Stimulated activated CD4-positive, alpha-beta T cell treated with anti-CD3 and anti-CD28 coated beads, Interleukin-4, amount 100 ng/mL, for 4 hours (primary cell): Measurements from ENCODE around the gene DCAF6.
"Not testable (repeated sequence)": the region's sequence is repeated elsewhere in the genome, so short reads cannot be mapped to it uniquely, and the experiment has no call there.

Experiments used
- DNase-seq, 2 experiments: peaks; one replicate each; pipeline ENCODE4 v3.0.0-alpha.2; 2020

Gene DCAF6

GRCh38 chr1:167936068-167936929 lies at the start of gene DCAF6:
DCAF6 (plus strand) TSS chr1:167936683; CDS start chr1:167936912, 229 bp downstream.
- DNase-seq = peak; percentile 93 to 98

- DNase-seq = not testable (repeated sequence)
Measured at GRCh38 chr1:167887187-167887586, 49.3 kb upstream of the DCAF6 start.

DNA sequence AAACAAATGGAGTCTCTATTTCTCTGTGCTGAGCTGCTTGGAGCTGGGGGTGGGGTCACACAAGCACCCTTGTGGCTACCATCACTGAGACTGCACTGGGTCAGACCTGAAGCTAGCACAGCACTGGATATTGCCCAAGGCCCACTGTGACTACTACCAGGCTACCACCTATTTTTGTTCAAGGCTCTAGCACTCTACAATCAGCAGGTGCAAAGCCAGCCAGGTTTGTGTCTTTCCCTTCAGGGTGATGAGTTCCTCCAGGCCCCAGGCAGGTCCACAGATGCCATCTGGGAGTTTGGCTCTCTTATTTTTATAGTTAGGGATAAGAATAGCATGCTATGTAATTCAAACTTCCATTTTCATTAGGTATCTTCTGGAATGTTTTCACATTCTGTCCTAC lies 46.1 kb upstream of the DCAF6 start:
- no peak for DNase-seq

DNA sequence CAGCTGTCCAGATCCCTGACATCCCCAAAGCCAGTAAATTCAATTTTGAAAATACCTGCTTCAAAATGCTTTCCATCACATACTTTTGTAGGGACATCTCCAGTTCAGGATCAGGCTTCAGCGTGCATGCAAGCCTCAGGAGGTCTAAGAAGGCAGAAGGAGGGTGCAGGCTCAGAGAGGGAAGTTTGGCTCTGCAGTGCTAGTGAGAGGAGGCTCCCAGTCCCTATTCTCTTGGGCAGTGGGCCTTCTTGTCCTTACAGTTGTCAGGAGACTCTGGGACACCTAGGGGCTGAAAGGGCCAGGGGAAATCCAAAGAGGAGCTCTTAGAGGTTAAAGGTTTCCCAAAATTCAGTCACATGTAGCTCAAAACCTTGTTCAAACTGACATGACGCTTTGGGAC lies 42.7 kb upstream of the DCAF6 start:
- DNase-seq = no peak

DNA sequence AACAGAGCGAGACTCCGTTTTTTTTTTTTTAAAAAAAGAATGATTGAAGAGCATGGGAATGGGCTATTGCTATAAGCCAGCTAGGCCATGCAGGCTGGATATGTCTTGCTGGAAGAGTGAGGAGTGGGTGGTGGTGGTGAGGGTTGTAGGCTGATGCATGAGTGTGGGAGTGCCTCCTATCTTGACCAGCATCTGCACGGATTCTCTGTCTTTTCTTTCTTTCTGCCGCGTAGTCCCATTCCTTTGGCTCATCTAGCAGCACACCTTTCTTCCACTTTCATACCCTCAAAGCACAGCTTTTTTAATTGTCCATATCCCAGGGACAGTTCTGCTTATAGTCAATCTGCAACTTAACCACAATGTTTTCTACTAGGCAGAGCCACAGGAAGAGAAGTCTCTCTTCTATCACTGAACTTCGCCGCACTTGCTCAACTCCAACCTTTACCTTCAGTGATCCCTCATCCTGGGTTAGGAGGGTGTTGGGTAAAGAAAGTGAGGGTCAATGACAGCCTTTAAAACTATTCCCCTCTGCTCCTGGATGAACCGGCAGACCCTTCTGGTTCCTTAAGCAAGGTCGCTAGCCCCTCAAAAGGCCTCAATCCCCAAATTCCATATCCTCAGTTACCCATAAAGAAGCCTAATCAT lies 37.8 kb upstream of the DCAF6 start:
- no peak for DNase-seq

GRCh38 chr1:167899253-167899681 lies 37.2 kb upstream of the DCAF6 start:
- no peak for DNase-seq

GRCh38 chr1:167900907-167901306 lies 35.6 kb upstream of the DCAF6 start:
- DNase-seq = no peak

GRCh38 chr1:167904652-167905130 lies 31.8 kb upstream of the DCAF6 start:
- no peak for DNase-seq

DNA sequence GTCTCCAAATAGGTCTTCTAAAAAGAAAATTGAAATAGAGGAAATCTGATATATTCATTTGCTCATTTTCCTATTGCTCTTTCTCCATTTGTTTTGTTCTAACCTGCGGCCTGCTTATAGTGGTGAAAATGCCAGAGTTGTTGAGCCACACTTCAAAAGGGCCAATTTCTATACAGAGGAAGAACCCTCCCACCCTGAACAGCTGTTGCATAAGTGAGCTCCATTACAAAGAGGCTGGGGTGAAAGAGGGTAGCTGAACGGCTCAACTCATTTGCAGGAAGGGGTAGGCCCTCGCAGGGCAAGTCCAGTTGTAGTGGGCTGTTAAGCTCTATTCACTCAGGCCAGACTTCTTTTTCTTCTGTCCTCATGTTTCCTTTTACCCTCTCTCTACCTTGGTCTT lies 31.3 kb upstream of the DCAF6 start:
- DNase-seq = no peak

DNA sequence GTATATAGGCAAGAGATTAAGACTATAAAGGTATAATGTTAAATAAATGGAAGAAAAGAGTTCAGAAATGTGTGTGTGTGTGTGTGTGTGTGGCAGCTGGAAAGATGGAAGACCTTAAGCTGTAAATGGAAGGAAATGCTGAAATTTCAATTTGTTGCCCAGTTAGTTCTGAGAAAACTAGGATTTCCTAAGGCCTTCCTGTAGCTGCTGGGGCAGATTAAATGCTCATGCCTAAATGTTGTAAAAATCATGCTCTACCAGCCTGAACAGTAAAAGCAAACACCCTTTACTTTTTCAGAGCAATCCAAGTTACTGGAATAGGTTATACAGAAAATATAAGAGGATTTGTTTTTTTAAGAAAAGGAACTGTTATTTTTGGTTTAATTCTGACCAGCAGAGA lies 30.8 kb upstream of the DCAF6 start:
- no peak for DNase-seq

- no peak for DNase-seq
Measured at GRCh38 chr1:167909691-167910180, 26.7 kb upstream of the DCAF6 start.

DNA sequence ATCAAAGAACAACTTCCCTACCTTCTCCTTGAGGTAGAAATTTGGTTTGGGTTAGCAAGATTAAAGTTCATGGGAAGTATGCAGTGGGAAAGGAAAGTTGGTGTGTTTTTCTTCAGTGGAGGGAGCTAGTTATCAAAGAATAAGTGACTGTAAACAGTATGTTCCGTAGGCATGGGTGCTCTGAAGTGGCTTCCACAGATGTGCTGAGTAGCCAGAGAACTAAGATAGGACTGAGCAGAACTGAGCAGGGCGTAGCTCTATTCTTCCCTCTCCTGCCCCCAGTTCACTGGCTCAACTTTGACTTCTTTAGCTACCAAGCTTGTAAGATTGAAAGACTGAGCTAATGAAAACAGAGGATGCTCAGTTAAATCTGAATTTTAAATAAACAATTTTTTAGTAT lies 26.0 kb upstream of the DCAF6 start:
- no peak for DNase-seq

GRCh38 chr1:167911413-167911812 lies 25.1 kb upstream of the DCAF6 start:
- no peak for DNase-seq

DNA sequence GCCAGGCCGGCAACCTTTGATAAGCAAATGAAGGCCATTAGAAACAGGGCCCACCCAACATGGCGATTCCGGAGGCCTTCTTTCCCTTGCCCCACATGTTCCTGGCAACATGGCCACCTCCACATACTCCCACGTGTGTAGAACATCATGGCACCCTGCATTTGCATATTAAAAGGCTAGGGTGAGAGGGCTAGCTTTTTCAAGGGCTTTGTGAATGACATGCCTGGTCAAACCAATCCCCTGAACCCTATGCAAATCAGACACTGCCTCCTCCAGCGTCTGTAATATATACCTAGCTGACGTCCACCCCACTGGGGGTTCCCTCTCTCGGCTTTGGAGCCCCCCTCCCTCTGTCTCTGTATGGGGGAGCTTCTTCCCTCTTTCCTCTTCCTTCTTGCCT lies 24.2 kb upstream of the DCAF6 start:
- DNase-seq = no peak

GRCh38 chr1:167913895-167914496 lies 22.5 kb upstream of the DCAF6 start, which contains the start of gene ADCY10:
ADCY10 (minus strand) TSS chr1:167914134; CDS start chr1:167905140, 8,994 bp downstream.
- no peak for DNase-seq

- DNase-seq = no peak
Measured at GRCh38 chr1:167915569-167915968, 20.9 kb upstream of the DCAF6 start.

GRCh38 chr1:167916766-167917511 lies 19.5 kb upstream of the DCAF6 start:
- no peak for DNase-seq

- DNase-seq = no peak
Measured at GRCh38 chr1:167922023-167922422, 14.5 kb upstream of the DCAF6 start.

DNA sequence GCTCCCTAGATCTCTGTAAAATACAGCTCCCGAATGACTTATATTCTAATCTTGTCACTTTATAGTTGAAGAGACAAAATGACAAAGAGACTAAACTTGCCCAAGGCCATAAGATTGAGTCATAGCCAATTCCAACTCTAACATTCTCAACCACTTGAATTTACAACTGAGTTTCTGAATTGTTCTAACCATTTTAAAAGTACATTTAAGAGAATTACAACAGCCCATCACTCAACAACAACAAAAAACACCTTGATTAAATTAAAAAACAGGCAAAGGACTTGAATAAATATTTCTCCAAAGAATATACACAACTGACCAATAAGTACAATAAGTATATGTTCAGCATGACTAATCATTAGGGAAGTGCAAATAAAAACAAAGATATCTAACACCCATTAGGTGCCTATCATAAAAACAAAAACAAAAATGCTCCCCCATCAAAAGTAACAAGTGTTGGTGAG lies 13.8 kb upstream of the DCAF6 start:
- no peak for DNase-seq

GRCh38 chr1:167923324-167924056 lies 13.0 kb upstream of the DCAF6 start:
- no peak for DNase-seq

DNA sequence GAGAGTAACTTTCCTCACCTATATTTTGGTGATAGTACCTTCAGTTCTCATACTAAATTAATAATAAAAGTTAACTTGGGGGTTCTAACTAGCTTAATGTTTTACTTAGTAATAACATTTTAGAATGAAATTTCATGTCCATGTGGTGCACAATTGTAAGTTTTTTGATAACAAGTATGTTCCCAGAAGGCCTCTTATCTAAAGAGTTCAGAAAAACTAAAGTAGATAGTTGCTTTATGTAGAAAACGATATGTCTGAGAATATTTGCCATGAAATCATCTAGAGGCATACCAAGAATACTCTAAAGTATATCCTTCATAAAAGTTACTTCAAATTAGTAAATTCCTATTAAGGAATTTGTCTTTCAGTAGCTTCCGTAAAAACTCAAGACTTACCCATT lies 12.4 kb upstream of the DCAF6 start:
- DNase-seq = no peak
